Ishikawa (cell line): ENCODE measurements around the gene KIF13A.

Experiments used
- CEBPB ChIP-seq: IDR thresholded peaks from 2 replicates; pipeline ENCODE4 v1.6.1; 2012
- CREB1 ChIP-seq: IDR thresholded peaks from 2 replicates; pipeline ENCODE4 v1.6.1; 2012; ENCODE audit warnings: low read depth
- EGR1 ChIP-seq: IDR thresholded peaks from 2 replicates; pipeline ENCODE4 v1.6.1; 2012
- EP300 ChIP-seq: IDR thresholded peaks from 2 replicates; pipeline ENCODE4 v1.6.1; 2012; ENCODE audit warnings: borderline replicate concordance
- FOXM1 ChIP-seq: IDR thresholded peaks from 2 replicates; pipeline ENCODE4 v1.6.1; 2012; ENCODE audit warnings: low read depth, borderline replicate concordance
- MAX ChIP-seq: IDR thresholded peaks from 2 replicates; pipeline ENCODE4 v1.6.1; 2012
- NFIC ChIP-seq: IDR thresholded peaks from 2 replicates; pipeline ENCODE4 v1.6.1; 2012
- RAD21 ChIP-seq: IDR thresholded peaks from 2 replicates; pipeline ENCODE4 v1.6.1; 2012; ENCODE audit warnings: low read depth
- REST ChIP-seq: IDR thresholded peaks from 2 replicates; pipeline ENCODE4 v1.6.1; 2012; ENCODE audit warnings: low read depth, mild to moderate bottlenecking
- TAF1 ChIP-seq: IDR thresholded peaks from 2 replicates; pipeline ENCODE4 v1.6.1; 2012; ENCODE audit warnings: low read depth, mild to moderate bottlenecking
- TCF12 ChIP-seq: IDR thresholded peaks from 2 replicates; pipeline ENCODE4 v1.6.1; 2012; ENCODE audit warnings: low read depth
- TEAD4 ChIP-seq: IDR thresholded peaks from 2 replicates; pipeline ENCODE4 v1.6.1; 2012
- USF1 ChIP-seq: IDR thresholded peaks from 2 replicates; pipeline ENCODE4 v1.6.1; 2012
- YY1 ChIP-seq: IDR thresholded peaks from 2 replicates; pipeline ENCODE4 v1.6.1; 2012; ENCODE audit warnings: low read depth
- ZBTB7A ChIP-seq: IDR thresholded peaks from 2 replicates; pipeline ENCODE4 v1.6.1; 2012; ENCODE audit warnings: low read depth

The KIF13A gene

GRCh38 chr6:17716221-17716620, 271.2 kb downstream of the KIF13A start:
- no peak for TF ChIP-seq USF1
- no peak for TF ChIP-seq TCF12
- TF ChIP-seq CREB1, result no peak
- TF ChIP-seq REST, result no peak
- TF ChIP-seq EGR1, result no peak
- no peak for TF ChIP-seq TAF1
- TF ChIP-seq TEAD4, result no peak
- TF ChIP-seq ZBTB7A, result no peak
- no peak for TF ChIP-seq NFIC
- no peak for TF ChIP-seq FOXM1
- no peak for TF ChIP-seq EP300
- TF ChIP-seq MAX, result no peak
- TF ChIP-seq RAD21, result no peak
- TF ChIP-seq CEBPB, result no peak
- TF ChIP-seq YY1, result no peak

GRCh38 chr6:17714879-17715851, 272.3 kb downstream of the KIF13A start:
- TF ChIP-seq NFIC, result no peak

- TF ChIP-seq RAD21, result no peak
- TF ChIP-seq CEBPB, result no peak
- TF ChIP-seq YY1, result no peak
- no peak for TF ChIP-seq ZBTB7A
- no peak for TF ChIP-seq REST
- no peak for TF ChIP-seq EP300
Measured at GRCh38 chr6:17714177-17714576, 273.3 kb downstream of the KIF13A start.

- TF ChIP-seq YY1 (no peak), CREB1 (no peak), REST (no peak), CEBPB (no peak), NFIC (no peak), TEAD4 (no peak), TAF1 (no peak), TCF12 (no peak), EGR1 (no peak), EP300 (no peak), RAD21 (no peak), FOXM1 (no peak), MAX (no peak)
Measured at GRCh38 chr6:17712576-17712975, 274.9 kb downstream of the KIF13A start.

- TF ChIP-seq NFIC, result no peak
- no peak for TF ChIP-seq REST
- TF ChIP-seq TCF12, result no peak
- TF ChIP-seq TAF1, result no peak
- TF ChIP-seq MAX, result no peak
- no peak for TF ChIP-seq EGR1
- no peak for TF ChIP-seq RAD21
- no peak for TF ChIP-seq YY1
- TF ChIP-seq ZBTB7A, result no peak
- no peak for TF ChIP-seq TEAD4
- TF ChIP-seq CREB1, result no peak
- TF ChIP-seq EP300, result no peak
- TF ChIP-seq USF1, result no peak
Measured at GRCh38 chr6:17710331-17710730, 277.1 kb downstream of the KIF13A start.
